Activated effector memory CD4-positive, alpha-beta T cell treated with Interleukin-2 at 50 U/mL for 16 hours (primary cell): ENCODE measurements around the gene GPR18.

ENCODE experiments used
- DNase-seq: peaks from one replicate; pipeline ENCODE4 v3.0.0-alpha.2; 2020

The GPR18 gene

GRCh38 chr13:99258210-99258860, at the start of gene GPR18:
Gene GPR18 (minus strand): TSS chr13:99258379. CDS start chr13:99255872, 2,507 bp downstream.
- DNase-seq = no peak

GRCh38 chr13:99307648-99308339, 49.6 kb upstream of the GPR18 start:
- no peak for DNase-seq

DNA sequence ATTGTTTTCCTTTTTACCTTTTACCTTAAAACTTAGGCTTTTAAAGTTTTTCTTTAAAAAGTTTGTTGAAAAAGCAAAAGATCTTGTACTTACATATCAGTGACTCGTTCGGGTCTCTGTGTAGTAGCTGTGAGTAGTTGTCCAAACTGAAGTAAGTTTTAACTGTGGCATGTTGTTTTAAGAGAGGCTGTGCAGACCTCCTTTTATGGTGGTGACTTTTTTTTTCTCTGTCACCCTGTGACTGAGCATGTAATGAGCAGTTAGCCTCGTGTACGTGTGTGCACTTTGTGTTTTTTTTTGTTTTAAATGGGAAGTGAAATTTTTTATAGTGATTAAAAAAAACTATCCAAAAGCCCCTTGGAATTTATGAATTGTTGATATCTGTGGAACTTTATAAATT, 49.1 kb upstream of the GPR18 start, which contains the start of gene GPR183:
Gene GPR183 (minus strand): TSS at position 153 of the 400 bp plus-strand sequence. CDS start 11,254 bp downstream, outside the sequence.
- no peak for DNase-seq

- DNase-seq = no peak
These were observed 47.4 kb upstream of the GPR18 start for GRCh38 chr13:99305566-99305965.

DNA sequence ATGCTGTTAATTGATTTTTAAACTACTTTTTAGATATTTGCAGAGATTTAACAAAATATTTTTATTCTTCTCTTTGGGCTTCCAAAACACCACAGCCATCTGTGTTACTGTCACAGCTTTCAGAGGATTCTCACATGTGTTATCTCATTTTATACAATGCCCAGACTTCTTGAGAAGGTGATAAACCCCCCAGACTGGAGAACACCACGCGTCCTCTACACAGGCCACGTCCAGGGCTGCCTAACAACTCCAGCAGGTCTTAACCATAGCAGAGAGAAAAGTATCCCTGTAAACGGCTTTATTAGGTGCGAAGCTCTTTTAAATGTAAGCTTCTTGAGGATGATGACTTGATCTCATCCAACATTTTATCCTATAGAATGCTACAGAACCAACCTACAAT, 47.0 kb upstream of the GPR18 start:
- DNase-seq = no peak

DNA sequence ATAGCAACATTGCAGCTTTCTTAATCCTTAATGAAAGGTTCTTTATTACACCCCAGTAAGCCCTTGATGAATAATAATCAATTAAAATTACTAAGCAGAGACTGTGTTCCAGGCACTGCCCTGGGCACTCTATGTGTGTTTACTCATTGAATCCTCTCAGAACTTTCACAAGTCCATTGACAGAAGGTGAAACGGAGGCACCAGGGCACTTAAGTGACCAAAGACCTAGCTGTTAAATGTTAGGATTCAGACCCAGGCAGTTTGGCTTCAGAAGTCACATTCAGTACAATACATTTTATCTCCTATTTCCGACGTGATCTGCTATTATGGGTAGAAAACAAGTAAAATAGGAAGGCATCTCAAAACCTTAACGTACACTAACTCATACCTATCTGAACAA, 46.4 kb upstream of the GPR18 start:
- DNase-seq = no peak

GRCh38 chr13:99303863-99304521, 45.8 kb upstream of the GPR18 start:
- DNase-seq = peak; percentile 44

DNA sequence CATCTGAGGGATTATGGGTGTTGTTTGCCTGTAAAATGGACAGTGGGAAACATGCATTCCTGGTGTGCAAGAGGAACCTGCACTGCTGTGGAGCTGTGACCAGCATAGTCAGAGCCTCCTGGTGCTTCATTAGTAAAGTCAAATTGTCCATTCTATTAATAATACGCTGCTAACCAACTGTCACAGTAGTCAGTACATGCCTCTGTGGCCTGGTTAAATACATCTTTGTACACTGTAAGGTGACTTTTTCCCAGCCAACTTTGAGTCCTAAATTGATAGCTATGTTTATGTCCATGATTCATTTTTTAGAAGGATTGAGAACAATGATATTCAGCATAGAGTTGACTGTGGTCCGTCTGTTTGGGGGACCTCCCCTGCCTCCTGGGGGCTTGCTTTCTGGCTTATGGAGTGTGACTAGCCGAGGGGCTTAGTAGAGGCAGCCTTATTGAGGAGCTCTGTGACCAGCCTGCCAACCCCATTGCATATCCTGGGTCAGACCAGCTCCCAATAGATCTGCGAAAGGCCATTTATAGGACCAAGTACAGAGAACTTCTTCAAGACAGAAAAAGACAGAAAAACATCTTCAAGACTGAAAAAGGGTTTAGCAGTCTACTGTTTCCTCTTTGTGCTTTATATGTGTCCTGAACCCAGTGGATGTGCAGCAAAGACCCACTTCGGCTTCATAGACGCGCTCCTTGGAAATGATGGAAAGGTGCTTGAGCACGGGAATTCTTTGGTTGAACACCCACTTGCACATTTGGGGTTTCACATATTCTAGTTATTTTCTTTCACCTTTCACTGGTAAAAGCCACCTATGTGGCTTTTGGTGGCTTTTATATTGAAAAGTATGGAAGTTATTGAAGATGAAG, 44.7 kb upstream of the GPR18 start:
- no peak for DNase-seq

GRCh38 chr13:99301913-99302636, 43.9 kb upstream of the GPR18 start:
- DNase-seq = no peak

DNA sequence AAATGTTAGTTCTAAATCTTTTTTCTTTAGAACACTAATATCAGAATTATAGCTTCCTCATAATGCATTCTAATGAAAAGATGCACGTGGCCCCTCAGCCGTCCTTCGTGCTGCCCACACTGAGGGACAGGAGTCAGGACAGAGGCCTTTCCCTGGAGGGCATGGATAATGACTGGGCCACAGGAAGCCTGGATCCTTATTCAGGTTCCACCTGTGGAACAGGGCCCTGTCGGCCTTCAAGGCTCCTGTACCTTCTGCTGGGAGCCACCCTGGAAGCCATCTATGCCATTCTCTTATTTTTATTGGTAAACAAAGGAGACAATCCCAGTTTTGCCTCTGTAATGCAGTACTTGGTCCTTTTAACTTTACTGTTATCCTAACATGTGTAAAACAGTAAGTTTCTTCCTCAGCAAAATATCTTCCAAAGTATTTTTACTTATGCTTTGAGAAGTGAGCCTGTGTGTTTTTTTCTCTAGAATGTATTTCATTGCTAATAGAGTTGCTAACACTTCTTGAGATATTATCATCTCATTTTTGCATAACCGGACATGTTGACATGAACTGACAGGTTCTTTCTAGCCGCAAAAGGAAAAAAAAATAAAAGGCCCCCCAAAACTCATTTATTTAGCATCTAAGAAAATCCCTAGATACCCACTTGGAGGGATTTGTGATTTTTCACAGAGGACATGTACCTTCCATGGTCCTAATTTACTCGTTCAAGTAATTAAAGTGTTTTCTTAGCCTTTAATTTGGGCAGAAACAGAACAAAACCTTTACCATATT, 43.1 kb upstream of the GPR18 start:
- DNase-seq = no peak

DNA sequence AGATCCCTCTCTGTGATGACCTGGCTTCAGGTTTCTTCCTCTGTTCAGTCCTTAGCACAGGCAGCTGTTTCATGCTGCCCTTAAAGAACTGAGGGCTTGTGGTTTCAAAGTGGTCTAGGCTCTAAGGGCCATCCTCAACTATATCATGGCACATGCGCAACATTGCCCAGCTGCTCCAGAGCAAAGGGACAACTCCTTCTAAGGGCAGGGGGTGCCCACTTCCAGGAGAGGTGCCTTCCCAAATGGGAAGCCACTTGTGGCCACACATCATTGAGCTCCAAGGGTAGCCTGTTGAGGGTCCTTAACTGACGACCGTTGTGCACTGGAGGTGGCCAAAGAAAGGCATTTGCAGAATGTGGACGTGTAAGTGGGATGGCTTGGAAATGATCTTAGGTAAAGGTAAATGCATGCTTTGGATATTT, 41.8 kb upstream of the GPR18 start:
- DNase-seq = no peak

DNA sequence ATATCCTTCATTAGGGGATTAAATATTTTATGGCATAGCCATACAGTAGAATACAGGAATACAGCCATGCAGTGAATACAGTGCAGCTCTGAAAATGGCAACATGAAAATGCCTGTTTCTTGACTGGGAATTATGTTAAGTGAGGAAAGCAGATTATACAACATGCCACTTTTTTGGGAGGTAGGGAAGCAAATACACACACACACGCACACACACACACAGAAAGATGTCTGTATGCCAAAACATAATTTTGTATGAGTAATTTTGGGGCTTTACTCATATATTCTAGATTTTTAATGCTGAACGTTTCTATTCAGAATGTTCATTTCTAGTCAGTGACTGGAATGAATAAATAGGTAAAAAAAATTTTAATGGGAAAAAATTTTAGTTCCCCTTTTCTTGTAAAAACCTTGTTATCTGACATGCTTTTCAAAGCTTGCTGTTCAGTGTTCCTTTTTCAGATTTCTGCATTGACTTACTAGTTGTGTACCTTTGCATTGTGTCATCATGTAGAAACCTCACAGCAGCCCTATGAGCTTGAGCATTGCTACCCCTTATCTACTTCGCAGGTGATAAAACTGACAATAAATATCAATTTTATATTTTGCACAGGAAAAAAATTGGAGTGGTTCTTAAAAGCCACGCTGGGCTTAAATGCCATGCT, 41.2 kb upstream of the GPR18 start:
- no peak for DNase-seq

GRCh38 chr13:99298056-99298455, 39.9 kb upstream of the GPR18 start:
- DNase-seq = no peak

DNA sequence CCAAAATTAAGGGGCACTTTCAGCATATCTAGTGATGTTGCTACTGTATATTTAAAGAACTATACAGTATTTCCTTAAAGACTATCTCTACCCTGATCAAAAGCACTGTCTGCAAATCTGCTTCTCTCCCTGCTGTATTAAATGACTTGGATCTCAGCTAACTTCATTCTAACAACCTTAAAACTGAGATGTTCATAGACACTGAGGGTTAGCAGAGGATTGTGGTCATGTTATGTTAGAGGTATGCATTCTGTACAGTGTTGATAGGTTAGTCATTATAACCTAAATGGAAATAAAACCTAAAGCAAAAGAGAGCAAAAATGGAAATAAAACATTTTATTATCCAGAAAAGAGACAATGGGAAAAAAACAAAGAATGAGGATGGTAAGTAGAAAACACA, 39.2 kb upstream of the GPR18 start:
- DNase-seq = no peak

GRCh38 chr13:99296398-99296797, 38.2 kb upstream of the GPR18 start:
- DNase-seq = no peak

DNA sequence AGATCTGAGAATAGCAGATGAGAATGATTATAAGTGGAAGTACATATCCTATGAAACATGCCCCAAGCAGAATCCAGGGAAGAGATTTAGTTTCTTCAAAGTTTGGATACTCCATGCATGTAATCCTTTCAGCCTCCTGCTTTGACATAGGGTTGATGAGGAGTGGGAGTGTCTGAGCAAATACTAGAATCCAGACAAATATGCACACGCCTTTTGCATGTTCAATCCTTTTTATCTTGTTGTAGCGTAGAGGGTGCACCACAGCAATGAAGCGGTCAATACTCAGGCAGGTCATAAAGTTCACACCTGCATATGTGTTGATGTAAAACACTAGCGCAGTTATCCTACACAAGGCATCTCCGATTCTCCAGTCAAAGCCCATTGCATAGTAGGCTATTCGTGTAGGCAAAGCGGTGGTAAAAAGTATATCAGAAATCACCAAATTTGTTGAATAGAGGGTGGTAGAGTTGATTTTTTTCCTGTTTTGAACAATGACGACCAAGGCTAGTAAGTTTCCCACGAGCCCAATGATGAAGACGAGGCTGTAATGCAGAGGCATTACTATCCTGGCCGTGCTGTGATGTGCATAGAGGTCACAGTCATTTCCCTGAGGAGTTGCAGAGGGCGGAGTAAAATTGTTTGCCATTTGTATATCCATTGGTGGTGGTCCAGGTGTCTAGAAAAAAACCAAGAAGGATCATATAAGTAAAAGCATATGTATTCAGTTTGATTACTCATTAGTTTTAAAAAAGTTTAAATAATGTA, 37.5 kb upstream of the GPR18 start:
- DNase-seq = no peak

DNA sequence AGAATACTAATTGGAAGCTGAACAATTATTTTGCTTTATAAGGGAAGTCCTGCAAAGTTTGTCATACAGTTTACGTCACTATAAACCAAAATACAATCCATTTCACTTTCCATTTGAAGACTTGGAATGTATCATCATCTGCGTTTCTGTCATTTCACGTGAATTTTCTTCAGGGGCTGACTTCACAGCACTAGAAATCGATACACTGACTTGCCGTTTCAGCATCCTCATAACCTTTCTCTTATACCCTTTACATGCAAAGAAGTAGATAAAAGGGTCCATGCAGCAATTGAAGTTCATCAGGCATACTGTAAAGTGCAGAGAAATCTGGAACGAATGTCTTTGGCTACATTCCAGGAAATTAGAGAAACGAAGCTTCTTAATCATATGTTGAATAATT, 36.8 kb upstream of the GPR18 start:
- no peak for DNase-seq

DNA sequence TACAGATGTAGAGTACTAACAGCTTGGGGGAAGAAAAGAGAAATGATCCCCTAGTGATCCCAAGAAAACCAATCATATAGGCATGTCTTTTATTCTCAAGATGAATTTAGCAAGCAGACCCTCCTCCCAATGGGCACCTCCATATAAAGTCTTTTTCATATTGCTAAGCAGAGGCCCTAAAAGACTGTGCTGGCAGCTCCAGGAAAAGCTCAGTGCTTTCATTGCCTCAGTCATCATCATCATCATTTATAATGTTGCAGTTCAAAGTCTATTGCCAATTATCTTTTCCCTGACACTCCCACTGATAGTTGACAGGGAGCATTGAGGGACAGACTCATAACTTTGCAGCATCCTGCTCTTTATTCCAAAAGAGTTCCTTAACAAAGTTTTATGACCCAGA, 36.0 kb upstream of the GPR18 start:
- no peak for DNase-seq

DNA sequence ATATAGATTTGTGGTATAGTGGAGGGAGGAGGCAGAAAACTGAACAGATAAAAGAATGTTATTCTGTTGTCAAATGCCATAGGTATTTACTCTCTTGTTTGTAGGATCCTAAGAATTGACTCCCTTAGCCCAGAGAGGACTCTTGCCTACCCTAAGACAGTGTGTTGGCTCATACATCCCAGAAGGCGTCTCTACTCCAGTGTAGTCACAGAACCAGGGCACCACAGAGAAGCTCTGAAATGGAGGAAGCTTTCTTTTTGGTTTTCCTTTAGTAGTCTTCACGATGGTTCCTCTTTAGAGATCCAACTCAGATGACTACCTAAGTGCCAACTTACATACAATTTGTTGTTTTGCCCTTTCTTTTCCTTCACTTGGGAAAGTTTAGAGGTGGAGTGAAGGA, 35.0 kb upstream of the GPR18 start:
- no peak for DNase-seq

DNA sequence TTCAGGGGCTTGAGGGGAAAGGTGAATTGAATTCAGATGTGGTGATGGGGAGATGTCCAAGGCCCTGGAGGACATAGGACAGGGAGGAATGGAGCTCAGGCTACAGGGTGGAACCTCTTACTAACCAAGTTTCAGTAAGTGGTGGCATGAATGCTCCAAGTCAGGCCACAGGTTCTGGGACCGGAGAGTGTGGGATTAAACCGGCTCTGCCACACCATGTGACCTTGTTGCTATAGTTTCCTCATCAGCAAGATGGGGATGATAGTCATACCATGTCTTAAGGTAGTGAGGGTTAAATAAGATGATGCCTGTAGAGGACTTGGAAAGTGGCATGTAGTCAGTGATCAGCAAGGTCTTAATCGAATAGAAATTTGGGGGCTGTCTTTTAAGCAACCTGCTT, 32.7 kb upstream of the GPR18 start:
- DNase-seq = no peak
